Effector memory CD8-positive, alpha-beta T cell (primary cell): ENCODE measurements around the gene ATXN1.

Experiments used
- ATAC-seq: fragments of 150-1000 bp; cut with Tn5 transposase; replicated peaks from 2 replicates; pipeline ENCODE4 v1.10.0; 2021; ENCODE audit warnings: mild to moderate bottlenecking, moderate library complexity
- DNase-seq, 3 experiments: peaks; one replicate each; pipeline ENCODE4 v3.0.0; 2021
- H3K27ac Mint-ChIP-seq, 2 donors: one replicate each; pipeline ENCODE4 v1.8.0; 2022; ENCODE audit warnings: mild to moderate bottlenecking in 2 of 2, mixed read lengths in 2 of 2, moderate library complexity in 2 of 2
- H3K27me3 Mint-ChIP-seq, 2 donors: one replicate each; pipeline ENCODE4 v1.8.0; 2022; ENCODE audit warnings: mixed read lengths in 2 of 2
- H3K36me3 Mint-ChIP-seq: one replicate; pipeline ENCODE4 v1.8.0; 2022; ENCODE audit warnings: mild to moderate bottlenecking, moderate library complexity, mixed read lengths; ENCODE audit not compliant: insufficient read depth
- H3K4me1 Mint-ChIP-seq, 2 donors: one replicate each; pipeline ENCODE4 v1.8.0; 2022; ENCODE audit warnings: low read depth in 2 of 2, mixed read lengths in 2 of 2
- H3K4me3 Mint-ChIP-seq, 2 donors: one replicate each; pipeline ENCODE4 v1.8.0; 2022; ENCODE audit warnings: mild to moderate bottlenecking in 2 of 2, mixed read lengths in 2 of 2, moderate library complexity in 2 of 2
- H3K9me3 Mint-ChIP-seq, 2 donors: one replicate each; pipeline ENCODE4 v1.8.0; 2022; ENCODE audit warnings: mixed read lengths in 2 of 2

ATXN1 gene

DNA sequence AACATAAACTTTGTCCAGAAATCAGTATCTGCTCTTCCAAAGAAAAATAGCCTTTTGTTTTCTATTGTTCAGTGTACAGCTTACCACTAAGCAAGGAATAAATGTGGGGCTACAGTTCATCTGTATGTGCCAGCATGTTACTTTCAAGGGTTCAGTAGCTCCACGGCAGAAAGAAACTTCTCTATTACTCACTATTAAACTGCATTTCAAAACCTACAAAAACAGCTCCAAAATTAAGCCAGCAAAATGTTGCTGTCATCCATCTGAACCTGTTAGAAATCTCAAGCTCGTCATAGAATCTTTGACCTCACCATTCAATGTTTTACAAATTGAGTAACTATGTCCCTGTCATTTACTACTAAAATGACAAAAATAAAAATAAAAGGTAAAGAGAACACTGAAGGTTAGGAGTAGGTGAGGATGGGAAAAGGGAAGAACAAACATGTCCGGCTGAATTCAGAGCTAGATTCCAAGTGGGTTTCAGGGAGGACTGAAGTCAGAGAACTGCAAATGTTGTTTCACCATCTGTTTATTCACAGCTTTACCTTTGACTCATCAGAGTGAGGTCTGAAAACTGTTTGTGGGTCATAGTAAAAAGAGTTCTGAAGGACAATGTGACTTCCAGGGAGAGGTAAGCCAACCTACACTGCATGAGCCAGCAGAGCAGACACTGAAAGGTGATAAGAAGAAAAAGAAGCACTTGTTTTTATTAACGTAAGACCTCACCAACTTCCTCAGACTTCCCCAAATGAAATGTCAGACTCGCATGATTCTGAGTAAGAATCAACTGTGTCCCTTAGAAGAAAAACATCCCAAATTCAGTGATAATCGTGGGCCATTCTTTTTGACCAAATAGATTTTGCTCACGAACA lies 62.0 kb downstream of the ATXN1 start:
- DNase-seq (peak in 1 of 3 experiments; percentile 41), ATAC-seq (peak; percentile 74)
- H3K27me3 Mint-ChIP-seq: no peaks in the 10 kb centered on the region
- peak overlapping the region; percentile 96 to 99 for H3K27ac Mint-ChIP-seq
- H3K4me3 Mint-ChIP-seq: peak overlapping the region; percentile 87 to 93
- no peaks in the 10 kb centered on the region for H3K9me3 Mint-ChIP-seq
- peaks cover 53 to 72% of the 10 kb centered on the region in 2 donors for H3K4me1 Mint-ChIP-seq
- peaks cover 30% of the 10 kb centered on the region for H3K36me3 Mint-ChIP-seq

DNA sequence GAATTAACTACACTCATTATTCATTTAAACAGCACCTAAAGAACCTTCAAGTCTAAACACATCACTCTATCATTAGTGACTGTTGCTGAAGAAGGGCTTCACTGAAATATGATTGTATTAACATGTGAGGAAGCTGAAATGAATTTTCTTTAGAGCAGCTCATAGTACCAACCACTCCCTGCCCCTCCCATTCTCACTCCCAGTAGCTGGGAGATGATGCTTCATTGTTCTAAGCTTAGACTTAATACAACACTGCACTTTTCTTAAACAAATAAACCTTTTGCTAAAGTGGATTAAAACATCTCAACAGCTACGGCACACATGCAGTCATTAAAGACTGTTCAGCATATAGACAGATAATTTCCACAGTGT lies 63.1 kb downstream of the ATXN1 start:
- no peak for ATAC-seq
- DNase-seq: no peak
- Mint-ChIP-seq H3K27ac (peak overlapping the region; percentile 96 to 99), H3K4me1 (peaks cover 52 to 72% of the 10 kb centered on the region in 2 donors), H3K36me3 (peaks cover 31% of the 10 kb centered on the region), H3K27me3 (no peaks in the 10 kb centered on the region), H3K4me3 (peak overlapping the region; percentile 87 to 93), H3K9me3 (no peaks in the 10 kb centered on the region)

DNA sequence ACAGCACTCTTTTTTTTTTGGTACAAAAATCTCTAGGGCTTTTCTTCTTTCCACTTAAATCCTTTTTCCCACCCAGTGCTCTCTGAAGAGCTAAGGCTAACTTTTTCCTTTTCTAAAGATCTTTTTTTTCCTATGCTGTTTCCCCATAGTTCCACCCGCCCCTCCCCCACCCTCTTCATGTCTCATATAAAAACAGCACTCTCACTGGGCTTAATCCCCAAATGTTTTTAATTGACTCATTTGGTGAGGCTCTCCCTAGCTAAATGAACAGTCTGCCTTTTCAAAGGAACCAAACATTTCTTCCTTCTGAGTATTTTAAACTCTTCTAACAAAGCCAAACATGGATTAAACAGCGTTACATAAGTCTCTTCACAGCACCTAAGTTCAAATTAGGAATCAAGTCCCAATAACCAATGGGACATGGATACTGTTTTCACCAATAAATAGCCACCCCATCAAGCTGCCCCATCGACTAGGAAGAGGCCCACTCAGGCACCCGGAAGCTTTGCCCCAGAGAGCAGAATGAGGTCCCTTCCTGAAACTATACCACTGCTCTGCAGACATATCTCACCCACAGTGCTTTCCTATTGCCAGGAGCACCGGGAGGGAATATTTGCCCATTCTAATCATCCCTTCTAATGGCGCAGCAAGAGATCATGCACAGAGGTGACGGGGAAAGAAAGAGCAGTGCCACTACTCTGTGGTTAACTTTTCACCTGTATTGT lies 63.7 kb downstream of the ATXN1 start:
- Mint-ChIP-seq H3K27ac (peak overlapping the region; percentile 96 to 99), H3K27me3 (no peaks in the 10 kb centered on the region), H3K4me1 (peaks cover 56 to 77% of the 10 kb centered on the region in 2 donors), H3K4me3 (peak overlapping the region; percentile 87 to 93), H3K9me3 (no peaks in the 10 kb centered on the region), H3K36me3 (peaks cover 31% of the 10 kb centered on the region)
- DNase-seq (no peak), ATAC-seq (no peak)

DNA sequence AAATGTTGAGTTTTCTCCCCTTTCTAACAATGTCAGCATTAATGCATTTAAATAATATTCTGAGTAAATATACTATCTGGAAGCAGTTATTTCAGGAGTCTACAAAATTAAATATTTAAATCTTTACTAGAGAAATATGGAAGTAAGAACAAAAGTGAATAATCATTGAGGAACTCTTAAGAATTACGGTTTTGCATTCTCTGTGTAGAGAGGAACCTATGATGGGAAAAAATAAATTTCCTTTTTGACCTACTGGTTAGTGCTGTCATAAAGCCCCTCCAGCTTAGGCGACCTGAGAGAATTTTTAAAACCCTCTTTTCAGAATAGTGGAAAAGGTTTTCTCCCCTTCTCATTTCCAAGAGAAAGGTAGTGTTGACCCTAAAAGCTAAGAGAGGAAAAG lies 64.8 kb downstream of the ATXN1 start:
- no peaks in the 10 kb centered on the region for H3K27me3 Mint-ChIP-seq
- peaks cover 31% of the 10 kb centered on the region for H3K36me3 Mint-ChIP-seq
- peaks cover 57 to 81% of the 10 kb centered on the region in 2 donors for H3K4me1 Mint-ChIP-seq
- DNase-seq (no peak), ATAC-seq (no peak)
- H3K9me3 Mint-ChIP-seq: no peaks in the 10 kb centered on the region
- H3K27ac Mint-ChIP-seq: peak overlapping the region in 1 of 2 donors; percentile 99
- H3K4me3 Mint-ChIP-seq: no peak overlapping the region

DNA sequence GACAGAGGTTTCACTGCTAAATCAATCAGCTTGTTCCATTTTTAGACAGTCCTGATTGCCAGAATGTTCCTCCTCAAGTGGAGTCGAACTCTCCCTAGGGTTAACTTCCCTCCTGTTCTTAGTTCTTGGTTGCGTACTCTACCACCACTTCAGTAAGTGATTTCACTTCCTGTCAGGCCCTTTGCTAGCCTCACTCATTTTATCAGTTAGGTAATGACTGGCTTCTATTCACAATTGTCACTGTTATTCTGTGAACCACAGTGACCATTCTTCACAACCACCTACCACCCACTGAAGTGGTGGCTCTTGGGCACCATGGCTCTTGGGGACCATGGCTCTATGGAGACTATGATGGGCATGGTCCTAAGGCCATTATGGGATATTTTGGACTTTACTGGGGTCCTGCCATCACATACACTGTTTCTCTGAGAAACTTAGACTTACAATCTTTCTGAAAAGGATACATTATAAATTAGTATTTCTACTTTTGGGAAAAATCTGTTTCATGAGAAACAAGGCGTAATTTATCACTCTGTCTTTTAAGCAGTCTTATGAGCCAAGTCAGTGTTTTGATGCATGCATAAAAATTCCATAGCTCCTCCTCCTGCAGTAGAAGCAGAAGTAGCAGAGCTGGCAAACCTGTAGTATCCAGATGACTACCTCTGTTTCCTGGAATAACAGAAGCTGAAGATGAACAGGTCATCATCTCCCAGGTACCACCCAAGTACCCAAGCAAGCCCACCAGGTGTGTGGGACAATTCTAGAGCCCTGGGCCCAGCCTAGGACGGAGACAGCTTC lies 66.3 kb downstream of the ATXN1 start:
- Mint-ChIP-seq H3K9me3 (no peaks in the 10 kb centered on the region), H3K36me3 (peaks cover 21% of the 10 kb centered on the region), H3K4me1 (peaks cover 48 to 81% of the 10 kb centered on the region in 2 donors), H3K4me3 (peak overlapping the region; percentile 43 to 45), H3K27ac (peak overlapping the region; percentile 57 to 83), H3K27me3 (no peaks in the 10 kb centered on the region)
- no peak for DNase-seq
- peak; percentile 35 for ATAC-seq

DNA sequence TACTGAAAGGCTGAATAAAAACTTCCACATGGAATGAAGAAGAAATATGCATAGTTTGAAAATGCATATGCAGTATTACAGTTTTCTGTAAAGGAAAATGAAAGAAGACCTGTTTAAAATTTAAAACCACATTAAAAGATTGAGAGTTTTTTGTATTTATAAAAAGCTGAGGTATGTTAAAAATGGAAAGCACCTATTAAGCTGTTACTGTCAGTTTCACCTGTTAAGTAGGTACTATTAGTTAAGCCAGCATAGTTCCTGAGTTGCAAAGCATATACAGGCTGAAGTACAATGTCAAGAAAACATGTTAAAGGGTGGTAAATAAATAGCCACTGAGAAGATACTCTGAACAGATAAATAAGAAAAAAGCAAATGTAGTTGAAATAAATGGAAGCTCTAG lies 69.9 kb downstream of the ATXN1 start:
- Mint-ChIP-seq H3K9me3 (no peaks in the 10 kb centered on the region), H3K4me1 (peaks cover 42 to 77% of the 10 kb centered on the region in 2 donors), H3K27ac (peak overlapping the region; percentile 57 to 92), H3K36me3 (peaks cover 10% of the 10 kb centered on the region), H3K27me3 (no peaks in the 10 kb centered on the region), H3K4me3 (peak overlapping the region in 1 of 2 donors; percentile 73)
- peak; percentile 62 for ATAC-seq
- no peak for DNase-seq

DNA sequence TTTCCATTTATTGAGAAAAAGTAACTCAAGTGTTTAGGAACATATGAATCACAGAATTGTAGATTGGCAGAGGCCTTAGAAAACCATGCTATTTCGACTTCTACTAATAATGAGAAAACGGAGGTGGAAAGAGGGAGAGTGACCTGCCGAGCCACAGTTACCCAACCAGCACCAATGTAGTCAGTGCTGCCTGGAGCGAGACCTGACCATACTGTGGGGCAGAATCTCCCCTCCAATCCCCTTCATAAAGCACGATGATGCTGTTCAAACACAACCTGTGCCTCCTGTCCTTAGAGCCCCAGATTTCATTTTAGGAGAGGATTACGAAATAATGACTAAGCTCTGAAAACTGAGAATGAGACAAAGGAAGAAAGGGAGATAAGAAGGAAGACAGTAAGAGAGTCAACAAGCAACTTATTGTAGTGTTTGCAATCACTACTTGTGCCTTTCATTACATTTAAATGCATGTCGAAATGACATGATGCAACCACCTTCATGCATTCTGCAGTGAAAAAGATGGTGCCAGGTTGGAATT lies 70.6 kb downstream of the ATXN1 start:
- ATAC-seq (no peak), DNase-seq (no peak)
- Mint-ChIP-seq H3K27ac (peak overlapping the region; percentile 67 to 92), H3K4me1 (peaks cover 40 to 77% of the 10 kb centered on the region in 2 donors), H3K36me3 (peaks cover 10% of the 10 kb centered on the region), H3K4me3 (peak overlapping the region; percentile 55 to 73), H3K27me3 (no peaks in the 10 kb centered on the region), H3K9me3 (no peaks in the 10 kb centered on the region)

DNA sequence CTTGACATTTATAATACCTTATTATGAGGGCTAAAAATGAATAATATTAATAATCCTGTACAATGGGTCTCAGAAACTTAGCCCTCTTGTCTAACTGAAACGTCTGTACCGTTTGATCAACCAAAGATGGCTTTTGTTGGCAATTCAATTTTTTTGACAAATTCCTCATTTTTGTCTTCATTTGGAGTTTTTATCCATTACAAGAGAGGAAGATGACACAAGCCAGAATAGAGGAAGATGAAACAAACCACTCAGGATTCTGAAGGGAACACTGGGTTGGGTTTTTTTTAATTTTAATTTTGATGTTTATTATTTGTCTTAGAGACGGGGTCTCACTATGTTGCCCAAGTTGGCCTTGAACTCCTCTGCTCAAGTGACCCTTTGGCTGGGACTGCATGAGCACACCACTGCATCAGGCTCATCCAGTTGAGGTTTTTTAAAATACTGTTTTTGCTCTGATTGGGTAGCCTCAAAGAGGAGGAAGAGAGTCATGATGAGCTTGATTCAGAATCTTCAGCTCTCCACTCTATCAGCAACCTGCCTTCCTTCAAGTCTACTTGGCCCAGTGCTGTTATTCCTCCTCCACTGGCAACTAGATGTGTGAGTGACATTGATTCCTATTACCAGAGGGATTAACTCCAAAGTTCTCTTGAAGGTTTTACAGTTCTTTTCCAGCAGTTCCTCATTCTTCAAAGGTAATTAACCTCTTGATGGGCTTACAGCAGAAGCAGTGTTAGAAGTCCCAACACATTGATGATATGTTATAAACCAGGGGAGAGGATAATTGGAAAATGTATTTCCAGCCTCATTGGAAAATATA lies 71.3 kb downstream of the ATXN1 start:
- Mint-ChIP-seq H3K4me3 (peak overlapping the region; percentile 55 to 73), H3K27ac (peak overlapping the region; percentile 67 to 92), H3K27me3 (no peaks in the 10 kb centered on the region), H3K4me1 (peaks cover 36 to 74% of the 10 kb centered on the region in 2 donors), H3K36me3 (peaks cover 10% of the 10 kb centered on the region), H3K9me3 (no peaks in the 10 kb centered on the region)
- DNase-seq (no peak), ATAC-seq (no peak)

DNA sequence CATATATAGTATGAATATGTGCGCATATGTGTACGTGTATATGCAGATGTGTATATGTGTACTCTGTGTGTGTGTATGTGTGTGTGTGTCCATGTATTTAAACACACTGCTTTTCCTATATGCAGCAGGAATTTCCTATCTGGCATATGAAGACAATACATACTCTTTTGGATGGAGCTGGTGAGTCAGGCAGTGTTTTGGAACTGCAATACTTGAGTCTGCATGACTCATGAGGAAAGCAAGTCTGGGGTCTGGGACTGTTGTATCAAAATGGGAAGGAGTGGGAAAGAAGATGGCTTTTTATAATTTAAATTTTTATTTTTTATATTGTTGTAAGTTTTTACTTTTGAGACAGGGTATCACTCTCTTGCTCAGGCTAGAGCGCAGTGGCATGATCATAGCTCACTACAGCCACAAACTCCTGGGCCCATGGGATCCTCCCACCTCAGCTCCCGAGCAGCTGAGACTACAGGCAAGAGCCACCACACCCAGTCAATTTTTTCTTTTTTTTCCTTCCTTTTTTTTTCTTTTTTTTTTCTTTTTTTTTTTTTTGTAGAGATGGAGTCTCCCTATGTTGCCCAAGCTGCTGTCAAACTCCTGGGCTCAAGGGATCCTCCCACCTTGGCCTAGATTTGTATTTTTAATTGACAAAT lies 72.2 kb downstream of the ATXN1 start:
- no peaks in the 10 kb centered on the region for H3K27me3 Mint-ChIP-seq
- H3K27ac Mint-ChIP-seq: no peak overlapping the region
- no peak for ATAC-seq
- no peak for DNase-seq
- H3K4me3 Mint-ChIP-seq: no peak overlapping the region
- H3K9me3 Mint-ChIP-seq: no peaks in the 10 kb centered on the region
- peaks cover 7% of the 10 kb centered on the region for H3K36me3 Mint-ChIP-seq
- peaks cover 30 to 72% of the 10 kb centered on the region in 2 donors for H3K4me1 Mint-ChIP-seq

DNA sequence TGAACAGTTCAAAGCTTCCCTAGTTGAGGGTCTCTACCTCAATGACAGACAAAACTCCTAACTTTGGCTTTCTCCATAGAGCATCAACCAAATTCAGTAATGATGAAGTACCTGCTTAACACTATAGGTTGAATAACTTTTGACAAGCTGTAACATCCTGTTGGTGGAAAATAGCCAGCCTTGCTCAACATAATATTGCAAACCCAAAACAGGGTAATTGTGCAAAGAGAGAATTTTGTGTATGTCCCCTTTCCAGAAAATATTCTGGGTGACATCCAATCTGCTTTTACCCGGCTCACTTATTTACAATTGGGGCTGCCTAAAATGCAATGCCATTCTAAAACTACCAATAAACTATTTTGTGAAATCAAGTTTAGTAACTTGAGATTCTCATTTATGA lies 72.8 kb downstream of the ATXN1 start:
- no peaks in the 10 kb centered on the region for H3K9me3 Mint-ChIP-seq
- DNase-seq (no peak), ATAC-seq (no peak)
- H3K27me3 Mint-ChIP-seq: no peaks in the 10 kb centered on the region
- H3K4me3 Mint-ChIP-seq: no peak overlapping the region
- peaks cover 7% of the 10 kb centered on the region for H3K36me3 Mint-ChIP-seq
- peak overlapping the region; percentile 22 to 87 for H3K27ac Mint-ChIP-seq
- peaks cover 36 to 73% of the 10 kb centered on the region in 2 donors for H3K4me1 Mint-ChIP-seq

DNA sequence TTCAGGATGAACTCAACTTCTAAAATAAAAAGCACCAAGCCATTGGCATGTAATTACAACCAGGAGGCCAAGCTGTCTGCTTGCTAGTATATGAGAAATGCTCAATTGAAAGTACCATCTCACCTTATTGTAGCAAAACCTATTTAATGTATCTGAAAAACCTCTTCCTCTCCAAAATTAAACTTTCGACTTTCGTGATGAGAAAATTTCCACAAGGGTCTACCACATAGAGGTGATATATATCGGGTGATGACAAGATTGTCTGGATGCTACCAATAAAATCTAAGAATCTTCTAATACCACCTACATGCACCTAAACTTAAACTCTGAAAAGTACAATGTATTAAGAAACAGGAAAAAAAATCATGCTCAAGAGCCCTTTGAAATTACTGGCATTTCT lies 74.2 kb downstream of the ATXN1 start:
- Mint-ChIP-seq H3K4me1 (peaks cover 31 to 63% of the 10 kb centered on the region in 2 donors), H3K27me3 (no peaks in the 10 kb centered on the region), H3K36me3 (peaks cover 12% of the 10 kb centered on the region), H3K27ac (peak overlapping the region; percentile 22 to 87), H3K9me3 (no peaks in the 10 kb centered on the region), H3K4me3 (peak overlapping the region; percentile 46 to 70)
- DNase-seq (no peak), ATAC-seq (peak; percentile 7)
